DND-41 (cell line): ENCODE data around the gene HDAC4.

Experiments
- ATAC-seq: fragments of 200-7000 bp; cut with Tn5 transposase; 3 replicates; pipeline ENCODE4 v1.9.1; 2021; ENCODE audit warnings: low read depth; ENCODE audit not compliant: insufficient read depth
- DNase-seq: peaks from one replicate; pipeline ENCODE4 v3.0.0-alpha.2; 2020
- H2AFZ ChIP-seq: 2 replicates; pipeline ENCODE4 v1.6.0; 2012; ENCODE audit warnings: low read depth, low read length
- H3K27ac ChIP-seq: 2 replicates; pipeline ENCODE4 v1.5.1; 2012; ENCODE audit warnings: low read length, inconsistent platforms
- H3K27me3 ChIP-seq: fragments of 200-600 bp; sonication (generic); 2 replicates; pipeline ENCODE4 v1.6.0; 2012; ENCODE audit warnings: low read length, mild to moderate bottlenecking, inconsistent platforms; ENCODE audit not compliant: insufficient read depth, poor library complexity
- H3K36me3 ChIP-seq: 2 replicates; pipeline ENCODE4 v1.5.1; 2012; ENCODE audit warnings: low read length, inconsistent platforms; ENCODE audit not compliant: insufficient read depth
- H3K4me1 ChIP-seq: 2 replicates; pipeline ENCODE4 v1.5.1; 2012; ENCODE audit warnings: mild to moderate bottlenecking, low read length; ENCODE audit not compliant: insufficient read depth
- H3K4me2 ChIP-seq: 2 replicates; pipeline ENCODE4 v1.6.0; 2012; ENCODE audit warnings: mild to moderate bottlenecking, moderate library complexity, low read length, inconsistent platforms; ENCODE audit not compliant: insufficient read depth
- H3K4me3 ChIP-seq, 2 experiments: fragments of 200-600 bp in 1 of 2; shearing (Covaris generic) in 1 of 2; 2 replicates each; pipeline ENCODE4 v1.5.1; 2012 to 2016; ENCODE audit warnings: inconsistent platforms in 2 of 2, low read length in 2 of 2, mild to moderate bottlenecking in 2 of 2, low read depth in 1 of 2, moderate library complexity in 1 of 2
- H3K79me2 ChIP-seq: 2 replicates; pipeline ENCODE4 v1.6.0; 2012; ENCODE audit warnings: low read length, inconsistent platforms; ENCODE audit not compliant: insufficient read depth
- H3K9ac ChIP-seq: 2 replicates; pipeline ENCODE4 v1.6.0; 2012; ENCODE audit warnings: low read depth, mild to moderate bottlenecking, inconsistent platforms, low read length, moderate library complexity
- H3K9me3 ChIP-seq: 2 replicates; pipeline ENCODE4 v1.5.1; 2012; ENCODE audit warnings: low read length, moderate library complexity, mild to moderate bottlenecking, inconsistent platforms; ENCODE audit not compliant: insufficient read depth, severe bottlenecking
- H4K20me1 ChIP-seq: 2 replicates; pipeline ENCODE4 v1.6.0; 2012; ENCODE audit warnings: low read length; ENCODE audit not compliant: insufficient read depth
- EZH2 ChIP-seq: IDR thresholded peaks from 3 replicates; pipeline ENCODE4 v1.6.1; 2012; ENCODE audit warnings: borderline replicate concordance, low read depth, mild to moderate bottlenecking, moderate library complexity, low read length, inconsistent platforms; ENCODE audit not compliant: severe bottlenecking
- TF ChIP-seq, protein P1 (sequence below): IDR thresholded peaks from 2 replicates; pipeline ENCODE4 v1.5.1; 2012; ENCODE audit warnings: borderline replicate concordance, low read length, moderate library complexity, mild to moderate bottlenecking; ENCODE audit not compliant: poor library complexity, severe bottlenecking; ENCODE audit errors: extremely low read depth

The HDAC4 gene

GRCh38 chr2:239115616-239116015 lies 285.2 kb downstream of the HDAC4 start:
- H3K9me3 ChIP-seq, result no peaks in the 10 kb centered on the region
- no peak overlapping the region for H3K9ac ChIP-seq
- H3K79me2 ChIP-seq, result peaks cover 23% of the 10 kb centered on the region
- H3K4me2 ChIP-seq, result no peak overlapping the region
- peaks cover 98% of the 10 kb centered on the region for H3K36me3 ChIP-seq
- no peak overlapping the region for H3K27ac ChIP-seq
- H2AFZ ChIP-seq, result no peak overlapping the region
- H4K20me1 ChIP-seq, result peaks cover 81% of the 10 kb centered on the region
- H3K4me1 ChIP-seq, result no peaks in the 10 kb centered on the region
- no peak for TF ChIP-seq EZH2
- TF ChIP-seq, protein P1, sequence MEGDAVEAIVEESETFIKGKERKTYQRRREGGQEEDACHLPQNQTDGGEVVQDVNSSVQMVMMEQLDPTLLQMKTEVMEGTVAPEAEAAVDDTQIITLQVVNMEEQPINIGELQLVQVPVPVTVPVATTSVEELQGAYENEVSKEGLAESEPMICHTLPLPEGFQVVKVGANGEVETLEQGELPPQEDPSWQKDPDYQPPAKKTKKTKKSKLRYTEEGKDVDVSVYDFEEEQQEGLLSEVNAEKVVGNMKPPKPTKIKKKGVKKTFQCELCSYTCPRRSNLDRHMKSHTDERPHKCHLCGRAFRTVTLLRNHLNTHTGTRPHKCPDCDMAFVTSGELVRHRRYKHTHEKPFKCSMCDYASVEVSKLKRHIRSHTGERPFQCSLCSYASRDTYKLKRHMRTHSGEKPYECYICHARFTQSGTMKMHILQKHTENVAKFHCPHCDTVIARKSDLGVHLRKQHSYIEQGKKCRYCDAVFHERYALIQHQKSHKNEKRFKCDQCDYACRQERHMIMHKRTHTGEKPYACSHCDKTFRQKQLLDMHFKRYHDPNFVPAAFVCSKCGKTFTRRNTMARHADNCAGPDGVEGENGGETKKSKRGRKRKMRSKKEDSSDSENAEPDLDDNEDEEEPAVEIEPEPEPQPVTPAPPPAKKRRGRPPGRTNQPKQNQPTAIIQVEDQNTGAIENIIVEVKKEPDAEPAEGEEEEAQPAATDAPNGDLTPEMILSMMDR, result no peak
- H3K27me3 ChIP-seq, result no peaks in the 10 kb centered on the region
- no peak for DNase-seq
- no peak for ATAC-seq
- H3K4me3 ChIP-seq, result no peak overlapping the region

- Histone ChIP-seq H4K20me1 (peaks cover 82% of the 10 kb centered on the region), H3K9me3 (no peaks in the 10 kb centered on the region), H2AFZ (no peak overlapping the region), H3K36me3 (peaks cover 100% of the 10 kb centered on the region), H3K4me3 (no peak overlapping the region), H3K4me2 (no peak overlapping the region), H3K27me3 (no peaks in the 10 kb centered on the region), H3K27ac (no peak overlapping the region), H3K79me2 (peaks cover 20% of the 10 kb centered on the region), H3K4me1 (no peaks in the 10 kb centered on the region), H3K9ac (no peak overlapping the region)
- TF ChIP-seq EZH2, result no peak
- TF ChIP-seq, protein P1, result no peak
- no peak for ATAC-seq
- DNase-seq, result no peak
These were observed 286.1 kb downstream of the HDAC4 start for GRCh38 chr2:239114616-239115265.

- Histone ChIP-seq H3K36me3 (peaks cover 100% of the 10 kb centered on the region), H3K27ac (no peak overlapping the region), H3K79me2 (peaks cover 25% of the 10 kb centered on the region), H4K20me1 (peaks cover 82% of the 10 kb centered on the region), H3K4me1 (no peaks in the 10 kb centered on the region), H3K4me2 (no peak overlapping the region), H3K4me3 (no peak overlapping the region), H2AFZ (no peak overlapping the region), H3K9me3 (no peaks in the 10 kb centered on the region), H3K9ac (no peak overlapping the region), H3K27me3 (no peaks in the 10 kb centered on the region)
- ATAC-seq (no peak), DNase-seq (no peak)
- TF ChIP-seq EZH2, result no peak
- TF ChIP-seq, protein P1, result no peak
These were observed 286.7 kb downstream of the HDAC4 start for GRCh38 chr2:239114119-239114581.

- TF ChIP-seq, protein P1, result no peak
- TF ChIP-seq EZH2, result no peak
These were observed 287.2 kb downstream of the HDAC4 start for GRCh38 chr2:239113615-239114014.

More at GRCh38 chr2:239113615-239114014, 287.2 kb downstream of the HDAC4 start:
- Histone ChIP-seq H3K27me3 (no peaks in the 10 kb centered on the region), H3K4me1 (no peaks in the 10 kb centered on the region), H3K9ac (no peak overlapping the region), H3K36me3 (peaks cover 100% of the 10 kb centered on the region), H3K27ac (no peak overlapping the region), H3K4me2 (no peak overlapping the region), H3K4me3 (no peak overlapping the region), H2AFZ (no peak overlapping the region), H3K79me2 (peaks cover 22% of the 10 kb centered on the region), H4K20me1 (peaks cover 82% of the 10 kb centered on the region), H3K9me3 (no peaks in the 10 kb centered on the region)
- DNase-seq, result no peak
- ATAC-seq, result no peak
